Measurements from ENCODE around the gene GRID2. TPM values are rescaled to one million over a fixed set of nuclear protein-coding genes. Genes with fewer than 3 reads are reported as not detected.

Gene GRID2
- total and polyA plus RNA-seq, 9 of the 15 experiments (the other 6 are each of a cell fraction or from before 2014, with no cell fraction given), result 0.04 TPM; not detected in 7

- TF ChIP-seq CCNT2 (IDR thresholded peaks at IDR 0.05; ENCODE audit: borderline replicate concordance, extremely low read depth, insufficient read length, low read depth, low read length) (no peak), ZNF668 (CRISPR knock-in tag; IDR thresholded peaks at IDR 0.05) (no peak), NR2C1 (IDR thresholded peaks at IDR 0.05) (no peak), NR2C1 (tag; IDR thresholded peaks at IDR 0.05) (no peak), POU5F1 (IDR thresholded peaks at IDR 0.05; ENCODE audit: borderline replicate concordance, low read depth, low read length, partially characterized antibody) (no peak), ZNF785 (CRISPR knock-in tag; IDR thresholded peaks at IDR 0.05) (no peak), GATA2 (CRISPR knock-in tag; IDR thresholded peaks at IDR 0.05) (no peak)
Observed at GRCh38 chr4:93568758-93569157, 1265.0 kb downstream of the GRID2 start (continued).

GRCh38 chr4:93573285-93573684 lies 1269.5 kb downstream of the GRID2 start:
- H2AFZ ChIP-seq (ENCODE audit: low read depth, low read length), result no peak overlapping the region
- ChIA-PET POLR2A (no interaction called here), CTCF (ENCODE audit: low intra/inter-chr PET ratio) (no interaction called here)
- H3K4me3 ChIP-seq, result no peak overlapping the region
- in situ Hi-C loops (cut with MboI), result no loop called here
- H3K9ac ChIP-seq (ENCODE audit: insufficient read depth in 1 of 2, low read depth in 2 of 2, low read length in 2 of 2), result no peak overlapping the region
- no peak overlapping the region for H3K27ac ChIP-seq (ENCODE audit: extremely low read depth, low read depth, low read length)
- no peaks in the 10 kb centered on the region for H3K36me3 ChIP-seq (ENCODE audit: control insufficient read depth, insufficient read depth, low read length)
- no peaks in the 10 kb centered on the region for H3K79me2 ChIP-seq (ENCODE audit: control insufficient read depth, insufficient read depth, low read length)
- FAIRE-seq (no peak), ATAC-seq (no peak), DNase-seq (ENCODE audit: extremely low read depth in 1 of 4, low spot score in 3 of 4) (no peak)
- H3K9me1 ChIP-seq (ENCODE audit: control insufficient read depth, insufficient read depth, low read length), result no peaks in the 10 kb centered on the region
- H3K4me2 ChIP-seq (ENCODE audit: insufficient read depth, low read length), result no peak overlapping the region
- H3K9me3 ChIP-seq (replicated peaks; ENCODE audit: control insufficient read depth, insufficient read depth, low read depth, low read length), result peaks cover 3% of the 10 kb centered on the region; the same call in 1 of the 2 replicates
- H4K20me1 ChIP-seq (replicated peaks; ENCODE audit: control insufficient read depth, insufficient read depth, low read length), result no peaks in the 10 kb centered on the region
- intact Hi-C loops (cut with micrococcal nuclease), result no loop called here
- no peaks in the 10 kb centered on the region for H3K27me3 ChIP-seq (ENCODE audit: control insufficient read depth in 2 of 2, insufficient read depth in 2 of 2, low read length in 2 of 2)
- H3K4me1 ChIP-seq (replicated peaks in 1 of 2; ENCODE audit: control insufficient read depth in 2 of 2, insufficient read depth in 2 of 2, low read length in 2 of 2), result no peaks in the 10 kb centered on the region
- no TSS peak for BruUV-seq (replicated peaks)
- TF ChIP-seq ZNF717 (CRISPR knock-in tag; IDR thresholded peaks at IDR 0.05), result no peak
- no peak for TF ChIP-seq TFAP4 (CRISPR knock-in tag; IDR thresholded peaks at IDR 0.05; ENCODE audit: borderline replicate concordance)
- no peak for TF ChIP-seq ELF1 (tag; IDR thresholded peaks at IDR 0.05)
- TF ChIP-seq MXD1 (CRISPR knock-in tag; IDR thresholded peaks at IDR 0.05; ENCODE audit: borderline replicate concordance, poor library complexity, severe bottlenecking), result no peak
- no peak for TF ChIP-seq FOXK1 (CRISPR knock-in tag; IDR thresholded peaks at IDR 0.05; ENCODE audit: borderline replicate concordance)
- no peak for TF ChIP-seq SPI1 (IDR thresholded peaks at IDR 0.05; ENCODE audit: borderline replicate concordance, low read depth, low read length)
- TF ChIP-seq KDM4B (IDR thresholded peaks at IDR 0.05; ENCODE audit: borderline replicate concordance in 2 of 2, low read depth in 1 of 2), result no peak
- TF ChIP-seq PRDM10 (IDR thresholded peaks at IDR 0.05; ENCODE audit: partially characterized antibody), result no peak
- TF ChIP-seq ZKSCAN8 (CRISPR knock-in tag; IDR thresholded peaks at IDR 0.05), result no peak
